Measurements from ENCODE around the gene AKAP7. TPM values are rescaled to one million over a fixed set of nuclear protein-coding genes. Genes with fewer than 3 reads are reported as not detected.

The AKAP7 gene
- polyA plus RNA-seq, 1 of the 3 experiments (the other 2 are of a cell fraction), result 0.58 TPM

DNA sequence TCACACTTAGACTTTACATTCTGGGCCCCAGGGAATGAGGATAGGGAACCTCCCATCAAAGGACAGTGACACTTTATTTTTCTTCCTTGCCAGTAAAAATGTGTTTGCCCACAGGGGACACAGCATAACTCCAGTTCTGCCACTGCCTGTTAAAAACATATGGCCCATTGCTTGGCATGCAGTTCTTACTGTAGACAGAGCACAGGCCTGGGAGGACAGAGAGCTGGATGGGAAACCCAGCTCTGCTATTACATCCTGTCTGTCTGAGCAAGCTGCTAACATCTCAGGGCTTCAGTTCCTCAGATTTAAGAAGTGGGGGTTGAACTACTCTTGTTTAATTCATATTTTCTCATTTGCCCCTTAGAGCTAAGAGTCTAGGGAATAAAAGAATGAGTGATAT, 120.2 kb downstream of the AKAP7 start:
- POLR2A ChIA-PET, result no interaction called here
- Histone ChIP-seq H3K9ac (no peak overlapping the region), H3F3A (replicated peaks; ENCODE audit: insufficient read depth) (no peaks in the 10 kb centered on the region), H2AFZ (ENCODE audit: low read depth) (no peak overlapping the region), H3K4me3 (ENCODE audit: low read depth in 2 of 2, low read length in 1 of 2) (no peak overlapping the region), H3K27me3 (ENCODE audit: insufficient read depth) (peaks cover 5% of the 10 kb centered on the region; the same call in 1 of the 2 replicates), H3K9me2 (no peaks in the 10 kb centered on the region), H3K79me2 (ENCODE audit: insufficient read depth) (no peaks in the 10 kb centered on the region), H3K36me3 (replicated peaks in 1 of 2; ENCODE audit: control insufficient read depth in 1 of 2, insufficient read depth in 2 of 2, low read length in 1 of 2) (no peaks in the 10 kb centered on the region), H3K27ac (ENCODE audit: low read depth in 2 of 2, low read length in 1 of 2) (no peak overlapping the region), H3K9me3 (no peaks in the 10 kb centered on the region), H3K4me2 (no peak overlapping the region), H3K4me1 (ENCODE audit: control insufficient read depth in 1 of 2, insufficient read depth in 2 of 2, low read depth in 1 of 2, low read length in 1 of 2) (no peaks in the 10 kb centered on the region; a peak in 1 of 4 replicates), H4K20me1 (ENCODE audit: insufficient read depth) (no peaks in the 10 kb centered on the region)
- DNase-seq, result no peak
- CTCF ChIA-PET, result no interaction called here
- no peak for TF ChIP-seq RFX5 (IDR thresholded peaks at IDR 0.05; ENCODE audit: low read length)
- TF ChIP-seq FOSL2 (IDR thresholded peaks at IDR 0.05; ENCODE audit: borderline replicate concordance, low read depth), result no peak
- TF ChIP-seq, protein P1, sequence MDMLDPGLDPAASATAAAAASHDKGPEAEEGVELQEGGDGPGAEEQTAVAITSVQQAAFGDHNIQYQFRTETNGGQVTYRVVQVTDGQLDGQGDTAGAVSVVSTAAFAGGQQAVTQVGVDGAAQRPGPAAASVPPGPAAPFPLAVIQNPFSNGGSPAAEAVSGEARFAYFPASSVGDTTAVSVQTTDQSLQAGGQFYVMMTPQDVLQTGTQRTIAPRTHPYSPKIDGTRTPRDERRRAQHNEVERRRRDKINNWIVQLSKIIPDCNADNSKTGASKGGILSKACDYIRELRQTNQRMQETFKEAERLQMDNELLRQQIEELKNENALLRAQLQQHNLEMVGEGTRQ (IDR thresholded peaks at IDR 0.05; ENCODE audit: borderline replicate concordance, low read depth, low read length), result no peak
- TF ChIP-seq, protein P2, sequence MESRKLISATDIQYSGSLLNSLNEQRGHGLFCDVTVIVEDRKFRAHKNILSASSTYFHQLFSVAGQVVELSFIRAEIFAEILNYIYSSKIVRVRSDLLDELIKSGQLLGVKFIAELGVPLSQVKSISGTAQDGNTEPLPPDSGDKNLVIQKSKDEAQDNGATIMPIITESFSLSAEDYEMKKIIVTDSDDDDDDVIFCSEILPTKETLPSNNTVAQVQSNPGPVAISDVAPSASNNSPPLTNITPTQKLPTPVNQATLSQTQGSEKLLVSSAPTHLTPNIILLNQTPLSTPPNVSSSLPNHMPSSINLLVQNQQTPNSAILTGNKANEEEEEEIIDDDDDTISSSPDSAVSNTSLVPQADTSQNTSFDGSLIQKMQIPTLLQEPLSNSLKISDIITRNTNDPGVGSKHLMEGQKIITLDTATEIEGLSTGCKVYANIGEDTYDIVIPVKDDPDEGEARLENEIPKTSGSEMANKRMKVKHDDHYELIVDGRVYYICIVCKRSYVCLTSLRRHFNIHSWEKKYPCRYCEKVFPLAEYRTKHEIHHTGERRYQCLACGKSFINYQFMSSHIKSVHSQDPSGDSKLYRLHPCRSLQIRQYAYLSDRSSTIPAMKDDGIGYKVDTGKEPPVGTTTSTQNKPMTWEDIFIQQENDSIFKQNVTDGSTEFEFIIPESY (IDR thresholded peaks at IDR 0.05; ENCODE audit: borderline replicate concordance, low read depth), result no peak
- TF ChIP-seq, protein P3, sequence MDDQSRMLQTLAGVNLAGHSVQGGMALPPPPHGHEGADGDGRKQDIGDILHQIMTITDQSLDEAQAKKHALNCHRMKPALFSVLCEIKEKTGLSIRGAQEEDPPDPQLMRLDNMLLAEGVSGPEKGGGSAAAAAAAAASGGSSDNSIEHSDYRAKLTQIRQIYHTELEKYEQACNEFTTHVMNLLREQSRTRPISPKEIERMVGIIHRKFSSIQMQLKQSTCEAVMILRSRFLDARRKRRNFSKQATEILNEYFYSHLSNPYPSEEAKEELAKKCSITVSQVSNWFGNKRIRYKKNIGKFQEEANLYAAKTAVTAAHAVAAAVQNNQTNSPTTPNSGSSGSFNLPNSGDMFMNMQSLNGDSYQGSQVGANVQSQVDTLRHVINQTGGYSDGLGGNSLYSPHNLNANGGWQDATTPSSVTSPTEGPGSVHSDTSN (IDR thresholded peaks at IDR 0.05), result no peak
- no peak for TF ChIP-seq TAF1 (IDR thresholded peaks at IDR 0.05; ENCODE audit: borderline replicate concordance, low read depth, low read length)
- no peak for TF ChIP-seq GATA2 (CRISPR knock-in tag; IDR thresholded peaks at IDR 0.05)
- TF ChIP-seq, protein P4, sequence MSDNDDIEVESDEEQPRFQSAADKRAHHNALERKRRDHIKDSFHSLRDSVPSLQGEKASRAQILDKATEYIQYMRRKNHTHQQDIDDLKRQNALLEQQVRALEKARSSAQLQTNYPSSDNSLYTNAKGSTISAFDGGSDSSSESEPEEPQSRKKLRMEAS (IDR thresholded peaks at IDR 0.05; ENCODE audit: low read depth), result no peak
- TF ChIP-seq, protein P5, sequence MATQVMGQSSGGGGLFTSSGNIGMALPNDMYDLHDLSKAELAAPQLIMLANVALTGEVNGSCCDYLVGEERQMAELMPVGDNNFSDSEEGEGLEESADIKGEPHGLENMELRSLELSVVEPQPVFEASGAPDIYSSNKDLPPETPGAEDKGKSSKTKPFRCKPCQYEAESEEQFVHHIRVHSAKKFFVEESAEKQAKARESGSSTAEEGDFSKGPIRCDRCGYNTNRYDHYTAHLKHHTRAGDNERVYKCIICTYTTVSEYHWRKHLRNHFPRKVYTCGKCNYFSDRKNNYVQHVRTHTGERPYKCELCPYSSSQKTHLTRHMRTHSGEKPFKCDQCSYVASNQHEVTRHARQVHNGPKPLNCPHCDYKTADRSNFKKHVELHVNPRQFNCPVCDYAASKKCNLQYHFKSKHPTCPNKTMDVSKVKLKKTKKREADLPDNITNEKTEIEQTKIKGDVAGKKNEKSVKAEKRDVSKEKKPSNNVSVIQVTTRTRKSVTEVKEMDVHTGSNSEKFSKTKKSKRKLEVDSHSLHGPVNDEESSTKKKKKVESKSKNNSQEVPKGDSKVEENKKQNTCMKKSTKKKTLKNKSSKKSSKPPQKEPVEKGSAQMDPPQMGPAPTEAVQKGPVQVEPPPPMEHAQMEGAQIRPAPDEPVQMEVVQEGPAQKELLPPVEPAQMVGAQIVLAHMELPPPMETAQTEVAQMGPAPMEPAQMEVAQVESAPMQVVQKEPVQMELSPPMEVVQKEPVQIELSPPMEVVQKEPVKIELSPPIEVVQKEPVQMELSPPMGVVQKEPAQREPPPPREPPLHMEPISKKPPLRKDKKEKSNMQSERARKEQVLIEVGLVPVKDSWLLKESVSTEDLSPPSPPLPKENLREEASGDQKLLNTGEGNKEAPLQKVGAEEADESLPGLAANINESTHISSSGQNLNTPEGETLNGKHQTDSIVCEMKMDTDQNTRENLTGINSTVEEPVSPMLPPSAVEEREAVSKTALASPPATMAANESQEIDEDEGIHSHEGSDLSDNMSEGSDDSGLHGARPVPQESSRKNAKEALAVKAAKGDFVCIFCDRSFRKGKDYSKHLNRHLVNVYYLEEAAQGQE (IDR thresholded peaks at IDR 0.05; ENCODE audit: low read depth, low read length), result no peak
- no peak for TF ChIP-seq RCOR1 (IDR thresholded peaks at IDR 0.05; ENCODE audit: low read length)
- TF ChIP-seq MXI1 (IDR thresholded peaks at IDR 0.05; ENCODE audit: low read depth, low read length), result no peak
- TF ChIP-seq TCF12 (IDR thresholded peaks at IDR 0.05), result no peak
- TF ChIP-seq MEF2A (IDR thresholded peaks at IDR 0.05; ENCODE audit: borderline replicate concordance, low read depth), result no peak
- no peak for TF ChIP-seq RAD21 (IDR thresholded peaks at IDR 0.05; ENCODE audit: low read length)
- TF ChIP-seq TEAD4 (IDR thresholded peaks at IDR 0.05; ENCODE audit: borderline replicate concordance, insufficient read depth), result no peak
- TF ChIP-seq RXRA (IDR thresholded peaks at IDR 0.05; ENCODE audit: borderline replicate concordance, low read depth), result no peak
- TF ChIP-seq POLR2AphosphoS5 (IDR thresholded peaks at IDR 0.05; ENCODE audit: low read depth, low read length), result no peak
